Stimulated activated CD4-positive, alpha-beta T cell treated with anti-CD3 and anti-CD28 coated beads, Interleukin-2, amount 100 ng/mL, for 4 hours (primary cell): ENCODE results near the gene BCAR3.
"Not testable (repeated sequence)": the region's sequence is repeated elsewhere in the genome, so short reads cannot be mapped to it uniquely, and the experiment has no call there.

ENCODE experiments used
- DNase-seq: peaks from one replicate; pipeline ENCODE4 v3.0.0-alpha.2; 2020; ENCODE audit warnings: low read depth

Gene BCAR3

DNA sequence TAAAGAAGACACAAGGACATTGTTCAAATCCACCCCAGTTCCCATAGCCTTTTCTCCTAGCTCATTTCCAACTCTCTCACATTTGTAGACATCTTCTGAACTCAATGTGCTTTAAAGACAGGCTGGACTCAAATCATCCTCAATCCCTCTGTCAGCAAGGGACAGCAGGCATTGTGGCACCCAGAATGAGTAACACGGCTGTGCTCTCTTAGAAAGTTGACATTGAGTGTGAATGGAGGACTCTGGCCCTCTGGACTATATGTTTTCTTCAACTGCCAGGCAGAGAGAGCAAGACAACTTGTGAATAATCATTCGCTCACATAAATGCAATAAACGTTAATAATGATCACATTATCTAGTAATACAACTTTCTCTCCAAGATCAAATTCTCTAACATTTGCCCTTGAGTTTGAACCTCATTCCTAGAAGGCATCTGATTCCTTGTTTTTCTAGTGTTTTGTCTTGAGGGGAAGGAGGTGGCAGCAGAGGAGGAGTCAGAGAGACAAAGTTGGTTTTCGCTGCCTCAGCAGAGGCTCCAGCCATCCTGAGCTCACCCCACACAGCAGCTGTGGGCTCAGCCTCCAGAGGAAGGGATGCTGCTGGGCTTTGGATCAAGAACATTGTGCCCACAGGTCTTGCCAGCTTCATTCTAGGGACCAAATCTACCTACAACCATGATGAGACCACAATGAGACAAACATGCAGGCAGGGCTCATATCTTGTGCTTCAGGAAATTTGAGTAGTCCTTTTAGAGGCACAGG lies 85.1 kb downstream of the BCAR3 start:
- DNase-seq, result no peak

DNA sequence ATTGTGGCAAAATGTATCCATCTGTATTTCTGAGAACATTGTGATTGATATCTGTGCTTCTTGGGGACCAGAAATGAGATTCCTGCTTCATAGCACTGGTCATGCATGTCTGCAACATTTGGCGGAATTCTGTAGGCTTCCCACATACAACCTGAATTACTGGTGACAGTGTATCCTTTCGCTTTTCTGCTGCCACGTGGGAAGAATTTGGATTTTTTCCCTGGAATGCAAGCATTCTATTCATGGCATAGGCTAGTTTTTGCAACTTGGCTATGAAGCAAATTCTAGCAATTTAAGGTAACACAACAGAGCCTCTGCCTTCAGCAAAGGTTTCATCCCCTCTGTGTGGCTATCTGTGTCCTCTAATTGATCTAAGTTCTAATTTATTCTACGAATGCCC lies 85.9 kb downstream of the BCAR3 start:
- DNase-seq, result no peak

DNA sequence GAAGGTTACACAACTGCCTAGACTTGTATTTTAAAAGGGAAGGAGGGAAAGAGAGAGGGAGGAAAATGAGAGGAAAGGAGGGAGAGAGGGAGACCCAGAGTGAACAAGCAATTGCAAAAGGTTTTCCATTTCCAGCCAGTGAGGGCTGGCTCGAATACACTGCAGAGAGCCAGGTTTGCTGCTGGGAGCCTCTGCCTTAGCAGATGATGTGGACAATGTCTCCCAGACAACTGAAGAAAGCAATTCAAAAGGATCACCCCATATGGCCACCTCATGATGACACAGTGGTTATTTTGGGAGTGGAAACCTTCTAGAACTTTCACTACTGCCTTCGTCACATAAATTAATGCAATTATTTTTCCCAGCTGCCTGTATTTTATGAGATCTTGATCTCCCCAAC lies 86.4 kb downstream of the BCAR3 start:
- DNase-seq, result no peak

DNA sequence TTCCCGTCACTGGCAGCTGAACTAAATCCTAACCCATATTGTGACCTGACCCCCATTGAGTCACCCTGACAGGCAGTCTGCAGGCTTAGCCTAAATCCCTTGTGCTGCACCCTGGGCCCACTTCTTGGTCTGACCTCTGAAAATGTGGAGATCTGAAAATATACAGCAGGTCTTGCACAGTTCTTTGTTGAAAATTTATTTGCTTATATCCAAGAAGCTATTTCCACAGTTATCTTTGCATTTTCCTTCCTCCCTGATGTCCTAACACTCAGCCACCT lies 87.1 kb downstream of the BCAR3 start:
- no peak for DNase-seq

DNA sequence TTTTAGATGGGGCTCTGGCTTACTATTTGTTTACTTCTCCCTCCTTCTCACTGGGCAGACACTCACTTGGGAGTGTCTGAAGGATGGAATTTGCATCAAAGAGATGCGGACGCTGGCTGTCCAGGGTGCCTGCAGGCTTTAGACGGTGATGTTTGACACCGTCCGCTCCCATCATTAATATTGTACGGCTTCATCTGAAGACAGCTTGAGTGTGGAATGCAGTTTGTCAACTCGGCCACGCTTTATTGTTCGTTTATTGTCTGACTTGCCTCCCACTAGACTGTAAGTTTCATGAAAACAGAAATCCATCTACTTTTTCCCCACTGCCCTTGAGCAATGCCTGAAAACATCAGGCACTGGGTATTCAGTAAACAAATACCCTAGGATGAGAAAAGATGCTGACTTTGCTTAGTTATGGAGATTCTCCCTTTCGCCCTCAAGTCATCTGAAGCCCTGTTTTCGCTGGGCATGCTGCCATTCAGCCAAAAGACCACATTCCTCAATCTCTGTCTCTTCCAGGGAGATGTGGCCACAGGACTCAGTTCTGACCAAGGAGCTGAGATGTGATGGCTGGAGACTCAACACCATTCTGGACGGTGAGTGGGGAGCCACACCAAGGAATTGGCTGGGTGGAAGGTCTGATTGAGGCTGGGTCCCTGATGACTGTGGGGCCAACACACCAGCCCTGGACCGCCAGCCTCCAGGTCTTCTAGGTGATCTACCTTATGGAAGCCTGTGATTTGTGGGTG lies 87.6 kb downstream of the BCAR3 start:
- DNase-seq, result no peak

DNA sequence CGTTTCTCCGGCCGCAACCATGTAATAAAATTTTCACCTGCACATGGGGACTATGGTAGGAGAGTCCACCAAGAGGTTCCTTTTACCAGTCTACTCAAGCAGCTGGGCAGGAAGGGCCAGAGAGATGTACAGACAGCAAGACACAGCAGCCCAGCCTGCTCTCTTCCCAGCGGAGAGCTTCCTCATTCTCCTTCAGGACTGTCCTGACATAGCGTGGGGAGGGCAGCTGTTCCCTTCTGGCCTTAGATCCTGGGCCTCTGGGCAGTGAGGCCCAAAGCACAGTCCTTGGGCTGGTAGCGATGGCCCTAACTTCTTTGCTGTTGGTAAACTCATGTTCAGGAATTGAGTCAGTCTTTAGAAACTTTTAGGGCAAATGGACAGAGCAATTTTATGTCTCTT lies 89.1 kb downstream of the BCAR3 start:
- no peak for DNase-seq

DNA sequence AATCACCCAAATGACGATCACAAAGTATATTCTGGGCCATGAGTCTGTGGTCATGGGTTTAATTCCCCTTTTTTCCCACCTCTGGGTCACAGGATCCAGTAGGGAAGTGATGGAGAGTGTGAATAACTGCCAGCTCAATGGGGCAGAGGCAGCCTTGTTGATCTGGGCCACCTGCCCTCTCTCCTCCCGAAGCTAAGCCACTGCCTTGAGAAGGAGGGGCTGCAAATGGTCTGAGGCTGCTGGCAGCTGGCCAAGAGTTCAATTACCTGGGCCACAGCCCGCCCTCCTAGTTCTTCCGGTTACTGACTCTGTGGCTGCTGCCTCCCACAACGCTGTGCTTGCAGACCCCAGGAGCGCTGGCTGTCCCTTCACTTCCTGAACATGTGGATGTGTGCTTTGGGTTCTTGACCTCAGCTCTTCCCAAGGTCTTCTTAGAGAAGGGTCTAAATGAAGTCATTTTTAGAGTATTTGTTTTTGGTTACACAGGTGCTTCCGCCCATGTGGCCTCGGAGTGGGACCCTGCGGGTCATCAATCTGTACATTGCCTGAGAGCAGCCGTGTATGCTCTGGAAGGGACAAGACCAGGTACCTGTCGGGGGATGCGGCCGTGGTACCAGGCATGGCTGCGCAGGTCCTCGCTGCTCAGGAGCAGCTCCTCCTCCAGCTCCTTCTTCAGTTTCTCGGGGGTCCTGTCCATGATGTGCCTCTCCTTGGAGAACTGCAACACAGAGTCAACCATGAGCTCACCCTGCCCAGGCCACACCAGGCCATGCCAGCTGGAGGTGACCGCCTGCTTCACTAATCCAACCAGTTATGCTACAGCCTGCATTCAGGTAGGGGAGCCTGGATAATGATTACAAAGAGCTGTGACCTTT lies 89.7 kb downstream of the BCAR3 start:
- DNase-seq, result no peak

DNA sequence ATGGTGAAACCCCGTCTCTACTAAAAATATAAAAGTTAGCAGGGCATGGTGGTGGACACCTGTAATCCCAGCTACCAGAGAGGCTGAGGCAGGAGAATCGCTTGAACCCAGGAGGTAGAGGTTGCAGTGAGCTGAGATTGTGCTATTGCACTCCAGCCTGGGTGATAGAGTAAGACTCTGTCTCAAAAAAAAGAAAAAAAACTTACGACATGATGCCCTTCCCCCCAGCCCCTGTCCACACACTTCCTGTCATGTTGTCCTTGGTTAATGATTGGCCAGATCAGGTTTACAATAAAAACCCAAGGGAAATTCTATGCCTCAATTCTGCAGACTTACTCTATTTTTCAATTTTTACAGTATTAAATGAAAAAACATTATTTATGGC lies 90.4 kb downstream of the BCAR3 start:
- not testable (repeated sequence) for DNase-seq

DNA sequence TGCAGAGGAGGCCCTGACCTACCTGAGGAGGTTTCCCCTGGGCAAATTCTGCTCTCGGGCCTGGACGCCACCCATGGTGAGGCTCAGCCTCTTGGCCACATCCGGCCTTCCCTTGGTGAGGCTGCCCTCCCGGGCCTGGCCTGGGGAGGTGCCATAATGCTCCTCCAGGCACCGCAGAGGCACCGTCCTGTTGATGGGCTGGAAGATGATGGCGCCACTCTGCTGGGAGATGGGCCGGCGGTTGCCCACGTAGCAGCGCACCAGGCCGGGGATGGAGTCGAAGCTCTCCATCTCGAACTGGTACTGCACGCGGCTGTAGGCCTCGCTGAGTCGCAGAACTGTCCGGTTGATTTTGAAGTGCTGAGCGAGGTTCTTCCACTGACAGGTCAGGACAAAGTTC lies 92.7 kb downstream of the BCAR3 start:
- DNase-seq, result no peak

DNA sequence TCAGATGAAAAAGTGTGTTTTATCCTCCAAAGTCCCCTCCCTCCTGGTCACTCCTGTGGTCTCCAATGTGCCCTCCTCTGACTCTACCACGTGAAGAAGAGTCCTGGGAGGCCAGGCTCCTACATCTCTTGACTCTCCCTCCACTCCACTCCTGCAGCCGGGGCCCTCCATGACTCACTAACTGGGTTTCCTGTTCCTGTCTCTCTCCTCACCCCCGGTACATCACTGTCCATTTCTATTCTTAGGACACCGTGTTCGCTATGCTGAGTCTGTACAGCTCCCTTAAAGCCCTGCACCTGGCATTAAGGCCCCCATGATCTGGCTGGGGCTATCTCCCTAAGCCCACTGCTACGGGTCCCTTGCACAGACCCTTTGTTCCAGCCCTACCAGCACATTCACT lies 93.4 kb downstream of the BCAR3 start:
- DNase-seq, result no peak

DNA sequence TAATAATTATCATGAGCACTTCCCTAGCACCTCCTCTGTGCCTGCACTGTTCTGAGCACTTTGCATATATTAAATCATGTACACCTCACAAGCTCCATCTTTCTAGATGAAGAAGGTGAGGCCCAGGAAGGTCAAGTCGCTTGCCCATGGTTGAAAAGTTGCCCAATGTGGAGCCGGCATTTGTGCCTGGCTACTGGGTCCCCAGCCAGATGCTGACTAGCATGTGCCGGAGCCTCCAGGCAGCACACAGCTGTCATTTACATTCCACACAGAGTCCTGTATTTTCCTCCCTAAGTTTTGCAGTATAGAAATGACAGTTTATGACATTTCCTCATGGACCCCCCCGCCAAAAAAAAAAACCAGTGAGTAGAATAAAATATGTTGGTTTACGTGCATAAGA lies 94.3 kb downstream of the BCAR3 start:
- no peak for DNase-seq

DNA sequence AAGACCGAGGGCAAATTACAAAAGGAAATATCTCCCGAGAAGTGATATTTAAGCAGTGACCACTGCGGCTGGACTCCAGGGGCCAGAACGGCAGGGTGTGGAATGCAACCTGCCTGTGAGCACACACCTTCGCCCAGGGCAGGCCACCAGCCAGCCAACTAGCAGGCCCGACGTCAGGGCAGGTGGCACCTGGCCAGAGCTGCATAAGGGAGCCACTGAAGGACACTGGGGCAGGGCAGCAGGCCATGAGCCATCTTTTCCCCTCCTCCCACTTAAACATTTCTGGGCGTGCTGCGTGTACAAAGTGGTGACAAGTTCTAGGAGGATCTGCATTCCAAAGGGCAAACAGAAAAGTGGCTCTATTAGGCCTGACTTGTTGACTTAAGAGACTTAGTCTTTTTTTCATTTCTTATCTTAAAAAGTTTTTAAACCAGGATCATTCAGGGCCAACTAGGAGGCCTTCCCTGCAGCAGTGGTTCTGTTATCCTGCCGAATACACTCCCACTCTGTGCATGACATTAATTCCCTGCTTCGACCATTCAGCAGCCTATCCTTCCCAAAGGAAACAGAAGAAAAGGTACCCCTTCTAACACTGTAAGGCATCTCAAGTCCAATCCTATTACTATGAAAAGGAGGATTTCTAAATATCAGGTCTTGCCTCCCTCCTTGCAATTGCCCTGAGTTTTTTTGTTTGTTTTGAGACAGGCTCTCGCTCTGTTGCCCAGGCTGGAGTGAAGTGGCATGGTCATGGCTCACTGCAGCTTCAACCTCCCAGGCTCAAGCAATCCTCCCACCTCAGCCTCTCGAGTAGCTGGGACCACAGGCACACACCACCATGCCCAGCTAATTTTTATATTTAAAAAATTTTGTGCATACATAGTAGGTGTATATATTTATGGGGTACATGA lies 96.3 kb downstream of the BCAR3 start:
- no peak for DNase-seq

DNA sequence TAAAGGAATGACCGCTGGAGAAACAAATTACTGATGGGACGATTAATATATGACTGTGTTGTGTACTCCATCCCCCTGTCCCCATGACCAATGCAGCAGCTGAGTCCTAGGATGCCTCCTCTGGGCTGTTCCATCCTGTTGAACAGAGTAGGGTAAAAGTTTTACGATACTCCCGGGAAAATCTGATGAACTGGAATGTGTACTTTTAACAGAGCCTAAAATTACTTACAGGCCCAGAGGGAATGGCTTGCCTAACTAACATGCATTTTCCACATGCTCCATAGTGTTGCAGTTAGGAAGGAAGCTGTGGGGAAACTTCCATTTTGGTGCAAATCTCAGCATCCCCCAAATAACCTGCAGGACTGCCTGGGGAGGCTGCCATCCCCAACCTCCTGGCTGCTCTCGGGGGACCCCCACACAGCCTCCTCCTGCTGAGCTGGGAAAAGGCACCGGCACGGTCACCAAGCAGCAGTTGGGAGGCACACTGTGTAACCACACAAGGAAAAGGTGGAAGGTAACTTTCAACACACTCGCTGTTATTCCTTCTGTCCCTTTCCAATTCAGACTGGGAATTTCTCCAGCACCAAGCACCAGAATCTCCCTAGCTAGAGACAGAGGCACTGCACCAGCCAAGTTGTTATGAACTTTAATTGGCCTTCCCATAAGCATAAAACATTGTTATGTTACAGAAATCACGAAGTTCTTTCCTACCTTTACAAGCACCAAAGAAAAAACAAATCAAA lies 97.2 kb downstream of the BCAR3 start:
- DNase-seq, result no peak

DNA sequence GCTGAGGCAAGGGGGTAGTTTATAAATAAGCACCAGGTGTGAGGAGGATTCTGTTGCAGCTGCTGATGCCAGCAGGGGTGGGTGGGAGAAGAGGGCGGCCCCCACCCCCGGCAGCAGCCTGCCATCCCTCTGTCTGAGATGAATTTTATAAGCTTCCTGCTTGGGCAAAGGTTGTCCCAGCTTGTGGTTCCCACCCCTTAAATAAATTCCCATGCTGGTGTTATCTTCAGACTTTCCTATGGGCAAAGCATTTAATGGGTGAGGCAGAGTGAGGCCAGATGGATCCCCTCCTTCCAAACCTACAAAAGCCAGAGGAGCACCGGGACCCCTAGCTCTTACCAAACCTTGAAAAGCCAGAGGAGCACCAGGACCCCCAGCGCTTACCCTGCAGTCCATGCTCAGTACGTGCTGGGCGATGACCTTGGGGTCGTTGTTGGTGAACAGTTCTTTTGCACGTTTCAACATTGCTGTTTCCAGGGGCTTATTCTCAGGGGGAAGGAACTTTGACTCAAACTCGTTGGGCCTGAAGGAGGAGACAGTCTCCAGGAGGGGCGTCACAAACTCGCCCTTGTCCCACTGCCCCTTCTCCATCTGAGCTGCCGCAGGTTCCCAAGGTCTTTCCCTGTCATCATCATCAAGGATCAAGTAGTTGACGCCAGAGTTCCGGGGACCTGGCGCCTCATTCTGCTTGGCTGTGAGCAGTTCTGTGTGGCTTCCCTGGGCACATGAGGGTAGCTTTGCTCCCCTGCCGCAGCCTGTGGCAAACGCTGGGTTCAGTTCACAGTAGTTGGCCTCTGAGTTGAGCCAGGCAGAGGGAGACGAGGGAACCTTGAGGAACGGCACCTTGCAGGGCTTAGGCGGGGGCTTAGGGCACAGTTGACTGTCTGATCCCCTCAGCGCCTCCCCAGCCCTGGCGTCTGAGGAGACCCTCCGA lies 99.5 kb downstream of the BCAR3 start:
- DNase-seq, result no peak

DNA sequence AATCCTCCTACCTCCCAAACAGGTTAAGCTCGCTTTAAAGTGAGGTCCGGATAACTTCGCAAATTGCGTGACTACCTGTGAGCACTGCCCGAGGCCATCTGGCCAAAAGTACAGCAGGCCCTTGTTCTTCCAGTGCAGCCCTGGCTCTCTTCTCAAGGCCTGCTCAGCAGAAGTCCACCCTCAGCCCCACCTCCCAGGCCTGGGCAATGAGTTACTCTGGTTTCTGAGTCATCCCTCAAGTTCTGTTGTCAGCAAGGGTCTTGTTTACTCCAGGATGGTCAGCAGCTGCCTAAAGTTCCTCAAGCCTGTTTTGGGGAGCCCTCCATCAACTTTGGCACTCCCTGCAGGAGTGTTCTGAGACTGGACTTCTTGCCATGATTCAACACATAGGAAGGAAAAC lies 101.7 kb downstream of the BCAR3 start:
- no peak for DNase-seq

DNA sequence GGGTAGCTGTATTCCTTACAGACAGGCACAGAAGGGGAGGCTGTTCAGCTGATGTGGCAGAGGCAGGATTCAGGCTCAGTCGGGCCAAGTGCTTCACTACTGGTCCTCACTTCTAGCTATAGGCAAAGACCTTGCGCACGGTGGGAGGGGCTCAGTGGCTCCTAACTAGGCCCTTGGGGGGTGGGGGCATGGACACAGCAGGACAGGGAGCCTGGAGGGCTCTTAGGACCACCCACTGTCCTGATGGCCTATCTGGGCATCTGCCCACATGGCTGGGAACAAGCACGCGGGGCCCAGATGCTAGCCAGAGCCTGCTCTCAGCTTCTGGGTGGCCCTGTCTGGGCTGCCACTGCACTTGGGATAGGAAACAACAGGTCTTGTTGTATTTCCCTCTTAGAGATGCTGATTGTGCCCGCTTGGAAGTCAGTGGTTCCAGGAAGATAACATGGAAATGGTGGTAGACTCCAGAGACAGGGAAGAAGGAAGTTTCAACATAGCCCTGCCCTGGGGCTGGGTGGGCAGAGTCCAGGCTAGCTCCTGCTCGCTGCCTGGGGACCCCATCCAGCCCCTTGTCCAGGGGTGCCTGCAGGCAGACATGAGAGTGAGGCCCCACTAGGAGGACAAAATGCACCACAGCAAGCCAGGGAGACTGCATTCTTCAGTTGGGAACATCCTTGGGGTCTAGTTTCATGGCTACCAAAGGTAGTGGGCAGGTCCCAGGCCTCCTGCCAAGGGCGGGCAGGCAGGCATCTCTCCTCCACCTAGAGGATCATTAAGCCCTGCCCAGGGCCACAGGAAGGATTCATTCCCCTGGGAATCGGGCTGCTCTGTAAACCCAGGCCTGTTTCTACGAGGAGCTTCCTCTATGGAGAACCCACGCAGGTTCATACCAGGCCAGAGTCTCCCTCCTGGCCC lies 102.5 kb downstream of the BCAR3 start:
- no peak for DNase-seq

DNA sequence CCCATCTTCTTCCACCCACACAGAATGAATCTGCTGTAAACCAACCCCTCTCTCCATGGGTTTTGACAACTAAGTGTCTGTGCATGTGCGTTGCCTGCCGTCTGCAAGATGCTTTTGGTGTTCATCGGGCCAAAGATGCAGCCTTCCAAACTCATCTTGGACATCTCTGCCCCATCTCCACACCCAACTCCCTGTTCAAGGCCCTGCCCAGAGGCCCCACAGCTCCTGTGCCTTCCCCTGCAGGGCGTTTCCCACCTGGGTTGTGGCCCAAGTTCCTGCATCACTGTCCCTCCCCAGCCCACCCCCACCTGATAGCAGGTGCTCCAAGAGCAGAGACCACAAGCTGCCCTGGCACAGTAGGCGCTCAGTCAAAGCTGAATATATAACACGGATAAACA lies 103.2 kb downstream of the BCAR3 start:
- DNase-seq, result no peak

DNA sequence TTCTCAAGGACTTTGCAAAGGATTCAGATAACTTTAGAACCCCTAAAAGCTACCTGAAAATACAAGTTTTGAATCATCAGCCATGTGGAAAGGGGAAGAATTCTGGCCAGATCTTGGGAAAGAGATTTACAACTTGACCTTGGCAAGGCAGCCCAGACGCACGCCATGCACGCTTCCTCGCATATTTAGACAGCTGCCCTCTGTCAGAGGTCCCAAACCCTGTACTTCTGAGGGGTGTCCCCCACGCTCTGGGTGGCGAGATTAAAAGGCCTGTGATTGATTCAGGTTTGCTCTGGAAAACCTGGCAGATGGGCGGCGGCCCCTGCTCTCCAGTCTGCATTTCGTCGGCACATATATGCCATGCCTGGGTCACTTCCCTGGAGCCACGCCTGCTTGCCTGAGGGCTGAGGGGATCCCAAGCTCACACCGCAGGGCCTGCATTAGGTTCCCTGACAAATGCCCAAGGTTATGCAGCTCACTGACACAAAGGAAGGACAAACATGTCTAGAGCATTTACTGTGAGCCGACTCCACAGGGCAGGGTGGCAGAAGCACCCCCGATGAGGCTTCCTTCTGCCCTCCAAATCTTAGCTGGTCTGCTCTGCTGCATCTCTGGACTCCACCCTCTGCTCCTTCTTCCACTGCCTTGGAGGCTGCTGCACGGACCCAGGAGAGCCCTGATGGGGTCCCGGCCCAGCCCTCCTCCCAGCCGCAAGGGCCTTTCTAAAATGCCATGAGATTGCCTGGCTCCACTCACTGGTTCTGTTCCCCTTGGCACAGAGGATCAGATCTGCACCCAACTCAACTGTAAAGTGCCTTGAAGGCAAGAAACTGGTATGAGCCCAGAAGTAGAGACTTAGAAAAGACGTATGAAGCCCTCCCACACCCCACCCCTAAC lies 103.9 kb downstream of the BCAR3 start:
- no peak for DNase-seq
